Right lobe of liver (tissue), 4 donors: ENCODE data around the gene FKTN.

Source experiments
- CTCF ChIP-seq, 4 donors: fragments of 200-600 bp in 3 of 4; fragments of 450-650 bp in 1 of 4; IDR thresholded peaks; one replicate each; pipeline versions ENCODE4 v1.5.1 to v1.8.0; 2016 to 2022; ENCODE audit warnings: antibody characterized with exemption in 4 of 4, mild to moderate bottlenecking in 2 of 4
- POLR2A ChIP-seq: fragments of 450-650 bp; IDR thresholded peaks from one replicate; pipeline ENCODE4 v1.6.1; 2017; ENCODE audit warnings: antibody characterized with exemption, mild to moderate bottlenecking
- donor health status: DM: no; HTN: no; CAD: no.
- donor health status: DM: no; HTN: no; CAD: no.
- donor health status: DM: no; HTN: yes; CAD: no.

DNA sequence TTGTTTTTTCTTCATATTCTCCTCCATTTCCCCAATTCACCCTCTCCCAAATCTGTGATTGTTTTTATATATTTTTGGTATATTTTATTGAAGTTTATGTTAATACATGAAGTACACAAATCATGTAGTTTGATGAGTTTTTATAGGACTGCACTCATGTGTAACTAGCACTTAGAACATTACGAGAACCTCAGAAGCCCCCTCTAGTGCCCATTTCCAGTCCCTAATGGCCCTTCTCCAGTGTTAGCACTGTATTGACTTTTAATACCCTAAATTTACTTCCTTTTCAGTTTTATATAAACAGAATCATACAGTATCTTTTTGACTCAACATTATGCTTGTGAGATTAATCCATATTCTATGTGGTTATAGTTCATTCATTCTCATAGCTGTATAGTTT, 18.5 kb upstream of the FKTN start:
- TF ChIP-seq POLR2A (no peak), CTCF (IDR thresholded peaks at IDR 0.05) (no peak)
